CD4-positive, alpha-beta T cell treated with Interleukin-15 for 4 hours (primary cell): ENCODE data around the gene RAB6B.

ENCODE experiments used
- DNase-seq: peaks from one replicate; pipeline ENCODE4 v3.0.0-alpha.2; 2020; ENCODE audit warnings: low spot score

Gene RAB6B

GRCh38 chr3:133835961-133836360, 59.7 kb downstream of the RAB6B start:
- no peak for DNase-seq

- no peak for DNase-seq
Measured at GRCh38 chr3:133835418-133835743, 60.3 kb downstream of the RAB6B start.

- DNase-seq = no peak
Measured at GRCh38 chr3:133834621-133835417, 60.9 kb downstream of the RAB6B start.

GRCh38 chr3:133833880-133834620, 61.6 kb downstream of the RAB6B start:
- DNase-seq = no peak

- DNase-seq = no peak
Measured at GRCh38 chr3:133833267-133833666, 62.4 kb downstream of the RAB6B start.

GRCh38 chr3:133832802-133833144, 62.9 kb downstream of the RAB6B start:
- no peak for DNase-seq

GRCh38 chr3:133831966-133832801, 63.5 kb downstream of the RAB6B start:
- DNase-seq = no peak

GRCh38 chr3:133830071-133830470, 65.6 kb downstream of the RAB6B start:
- no peak for DNase-seq

- no peak for DNase-seq
Measured at GRCh38 chr3:133829310-133829707, 66.4 kb downstream of the RAB6B start.

- no peak for DNase-seq
Measured at GRCh38 chr3:133828576-133829309, 66.9 kb downstream of the RAB6B start.

GRCh38 chr3:133827684-133828083, 68.0 kb downstream of the RAB6B start:
- DNase-seq = no peak

GRCh38 chr3:133827136-133827535, 68.5 kb downstream of the RAB6B start:
- DNase-seq = no peak

GRCh38 chr3:133825969-133826727, 69.5 kb downstream of the RAB6B start:
- DNase-seq = no peak

GRCh38 chr3:133824961-133825485, 70.7 kb downstream of the RAB6B start:
- no peak for DNase-seq

GRCh38 chr3:133821767-133822638, 73.7 kb downstream of the RAB6B start:
- DNase-seq = no peak

GRCh38 chr3:133820889-133821675, 74.6 kb downstream of the RAB6B start:
- no peak for DNase-seq

GRCh38 chr3:133820129-133820528, 75.6 kb downstream of the RAB6B start:
- no peak for DNase-seq

GRCh38 chr3:133815386-133815785, 80.3 kb downstream of the RAB6B start:
- DNase-seq = no peak

- no peak for DNase-seq
Measured at GRCh38 chr3:133812872-133813271, 82.8 kb downstream of the RAB6B start.
